PC-3 (cell line): Measurements from ENCODE around the gene ATN1. TPM values are rescaled to one million over a fixed set of nuclear protein-coding genes. Genes with fewer than 3 reads are reported as not detected.

Experiments used
- ATAC-seq: fragments of 200-7000 bp; cut with Tn5 transposase; 2 replicates; pipeline ENCODE4 v1.9.1; 2020; ENCODE audit warnings: mild to moderate bottlenecking, moderate library complexity
- BruUV-seq: library from RNA; stranded (reverse); fragments of 400-500 nt; replicated peaks from 2 replicates; lab custom pipeline; 2021; lab: Mats Ljungman, UMichigan
- CTCF ChIA-PET: fragments of 300-600 bp; sonication (Branson Sonifier 250); formaldehyde crosslinking; loops from one replicate; lab custom pipeline; 2022; ENCODE audit warnings: antibody characterized with exemption; lab: Charles Lee
- POLR2A ChIA-PET: fragments of 300-600 bp; sonication (Branson Sonifier 250); formaldehyde crosslinking; loops from one replicate; lab custom pipeline; 2022; ENCODE audit warnings: antibody characterized with exemption; ENCODE audit not compliant: unreplicated experiment; lab: Charles Lee
- DNase-seq: peaks from one replicate; pipeline ENCODE4 v3.0.0-alpha.2; 2015
- H2AFZ ChIP-seq: fragments of 300-600 bp; sonication (generic); 2 replicates; pipeline ENCODE4 v1.6.0; 2016; ENCODE audit warnings: antibody characterized with exemption, low read length
- H3F3A ChIP-seq: fragments of 300-600 bp; sonication (generic); one replicate; pipeline ENCODE4 v1.6.0; 2017; ENCODE audit warnings: antibody characterized with exemption, low read length, control low read depth, mild to moderate bottlenecking; ENCODE audit not compliant: unreplicated experiment
- H3K27ac ChIP-seq: fragments of 300-600 bp; sonication (generic); 2 replicates; pipeline ENCODE4 v1.5.1; 2016; ENCODE audit warnings: mild to moderate bottlenecking, low read length
- H3K27me3 ChIP-seq: fragments of 300-600 bp; sonication (generic); 2 replicates; pipeline ENCODE4 v1.6.1; 2016; ENCODE audit warnings: low read length, mixed read lengths
- H3K36me3 ChIP-seq: fragments of 300-600 bp; sonication (generic); 2 replicates; pipeline ENCODE4 v1.6.1; 2016; ENCODE audit warnings: low read depth, mixed run types, low read length, mixed read lengths
- H3K4me1 ChIP-seq: fragments of 300-600 bp; sonication (generic); 2 replicates; pipeline ENCODE4 v1.5.1; 2016; ENCODE audit warnings: low read length; ENCODE audit not compliant: insufficient read depth
- H3K4me2 ChIP-seq: fragments of 300-600 bp; sonication (generic); 2 replicates; pipeline ENCODE4 v1.6.0; 2016; ENCODE audit warnings: low read length
- H3K4me3 ChIP-seq: fragments of 300-600 bp; sonication (generic); 2 replicates; pipeline ENCODE4 v1.5.1; 2016; ENCODE audit warnings: mild to moderate bottlenecking, low read length, mixed read lengths
- H3K79me2 ChIP-seq: fragments of 300-600 bp; sonication (generic); 2 replicates; pipeline ENCODE4 v1.6.1; 2017; ENCODE audit warnings: low read length, mixed read lengths
- H3K9ac ChIP-seq: fragments of 300-600 bp; sonication (generic); 2 replicates; pipeline ENCODE4 v1.6.0; 2016; ENCODE audit warnings: mild to moderate bottlenecking, low read length
- H3K9me2 ChIP-seq: fragments of 300-600 bp; sonication (generic); replicated peaks from 2 replicates; pipeline ENCODE4 v1.6.1; 2016; ENCODE audit warnings: mixed run types, low read length, mixed read lengths
- H3K9me3 ChIP-seq: fragments of 300-600 bp; sonication (generic); 2 replicates; pipeline ENCODE4 v1.6.1; 2016; ENCODE audit warnings: low read length, mixed read lengths
- H4K20me1 ChIP-seq: fragments of 300-600 bp; sonication (generic); 2 replicates; pipeline ENCODE4 v1.6.1; 2016; ENCODE audit warnings: low read length, mixed read lengths
- CTCF ChIP-seq: fragments of 300-600 bp; sonication (generic); conservative IDR thresholded peaks from 2 replicates; pipeline ENCODE4 v1.5.1; 2017; ENCODE audit warnings: antibody characterized with exemption, low read depth, mild to moderate bottlenecking, low read length
- EZH2 ChIP-seq: fragments of 300-600 bp; sonication (generic); IDR thresholded peaks from one replicate; pipeline ENCODE4 v1.6.1; 2017; ENCODE audit warnings: antibody characterized with exemption, mild to moderate bottlenecking, low read length; ENCODE audit not compliant: unreplicated experiment
- EZH2phosphoT487 ChIP-seq: fragments of 300-600 bp; sonication (generic); IDR thresholded peaks from 2 replicates; pipeline ENCODE4 v1.6.1; 2018; ENCODE audit warnings: mild to moderate bottlenecking, antibody characterized with exemption, low read length, borderline replicate concordance
- intact Hi-C: fragments of 100-400 bp; cut with micrococcal nuclease; formaldehyde crosslinking; loops from 2 replicates; pipeline ENCODE4 v1.9.0; 2023
- total RNA-seq: library from RNA; depleted of rRNA; stranded (reverse); fragments of >200 nt; gene quantifications from 2 replicates; pipeline ENCODE4 v1.2.3, GENCODE V29; 2014

The ATN1 gene
- total RNA-seq, 1 experiment from 2014 or later = 11.6 TPM

- BruUV-seq = TSS peak; percentile 44
- Histone ChIP-seq H3F3A (no peaks in the 10 kb centered on the region), H3K36me3 (no peaks in the 10 kb centered on the region), H2AFZ (0 out of 2 replicates have a peak overlapping the region, but pooled peaks have one; percentile 28), H3K4me2 (peak overlapping the region; percentile 72), H3K9ac (peak overlapping the region; percentile 34; the same call in 1 of the 2 replicates), H3K27ac (peak overlapping the region; percentile 72), H3K9me2 (no peaks in the 10 kb centered on the region), H3K4me1 (peaks cover 43% of the 10 kb centered on the region), H3K4me3 (no peak overlapping the region), H3K9me3 (no peaks in the 10 kb centered on the region), H3K27me3 (no peaks in the 10 kb centered on the region), H3K79me2 (peaks cover 31% of the 10 kb centered on the region), H4K20me1 (no peaks in the 10 kb centered on the region; the same call in 1 of the 2 replicates)
- TF ChIP-seq EZH2 = no peak
- no peak for TF ChIP-seq EZH2phosphoT487
- no peak for TF ChIP-seq CTCF
- POLR2A ChIA-PET = interaction anchor here (0.7 to 1.2 kb wide), 3 partner anchors 19 to 54 kb away, joined by 3 to 18 read pairs (median 5); partner anchors contain the start of genes C12orf57 and RNU7-1
- CTCF ChIA-PET = interaction anchor here (0.5 to 1.7 kb wide), 4 partner anchors 13 to 158 kb away, joined by 3 to 9 read pairs (median 5); no protein-coding TSS in a partner anchor
- intact Hi-C loops = loop anchor here (5.0 kb wide), 1 partner anchor 58 kb away; the partner anchor contains the start of gene TPI1
- ATAC-seq (no peak; the same call in 1 of the 2 replicates), DNase-seq (no peak)
Observed at GRCh38 chr12:6925239-6925539, 2.6 kb upstream of the ATN1 start.

- Histone ChIP-seq H3K4me1 (peaks cover 43% of the 10 kb centered on the region), H3K79me2 (peaks cover 37% of the 10 kb centered on the region), H3K9me2 (no peaks in the 10 kb centered on the region), H3K27ac (peak overlapping the region; percentile 72), H3K9ac (peak overlapping the region; percentile 10), H2AFZ (peak overlapping the region; percentile 28; the same call in 1 of the 2 replicates), H4K20me1 (no peaks in the 10 kb centered on the region; the same call in 1 of the 2 replicates), H3F3A (no peaks in the 10 kb centered on the region), H3K36me3 (no peaks in the 10 kb centered on the region), H3K4me3 (peak overlapping the region; percentile 57), H3K27me3 (no peaks in the 10 kb centered on the region), H3K4me2 (peak overlapping the region; percentile 72), H3K9me3 (no peaks in the 10 kb centered on the region)
- POLR2A ChIA-PET = interaction anchor here (0.5 to 1.2 kb wide), 5 partner anchors 12 to 56 kb away, joined by 3 to 18 read pairs (median 3); partner anchors contain the start of genes C12orf57 and RNU7-1
- CTCF ChIA-PET = interaction anchor here (0.5 to 1.7 kb wide), 5 partner anchors 12 to 158 kb away, joined by 3 to 9 read pairs (median 4); no protein-coding TSS in a partner anchor
- TSS peak; percentile 19 for BruUV-seq
- intact Hi-C loops = loop anchor here (5.0 kb wide), 1 partner anchor 58 kb away; the partner anchor contains the start of gene TPI1
- DNase-seq (peak; percentile 81), ATAC-seq (peak; percentile 76)
- no peak for TF ChIP-seq EZH2phosphoT487
- no peak for TF ChIP-seq CTCF
- no peak for TF ChIP-seq EZH2
Observed at GRCh38 chr12:6925540-6926279, 2.0 kb upstream of the ATN1 start.
